Kidney epithelial cell (primary cell): Measurements from ENCODE around the gene PUM1. TPM values are rescaled to one million over a fixed set of nuclear protein-coding genes. Genes with fewer than 3 reads are reported as not detected.
"Not testable (repeated sequence)": the region's sequence is repeated elsewhere in the genome, so short reads cannot be mapped to it uniquely, and the experiment has no call there.

Experiments used
- DNase-seq: peaks from one replicate; pipeline ENCODE4 v3.0.0-alpha.2; 2010; ENCODE audit warnings: low read depth
- H3K27me3 ChIP-seq: 2 replicates; pipeline ENCODE4 v1.6.0; 2011; ENCODE audit warnings: low read length; ENCODE audit not compliant: control insufficient read depth, insufficient read depth
- H3K36me3 ChIP-seq: 2 replicates; pipeline ENCODE4 v1.5.1; 2011; ENCODE audit warnings: low read length; ENCODE audit not compliant: control insufficient read depth, insufficient read depth
- H3K4me3 ChIP-seq: 2 replicates; pipeline ENCODE4 v1.5.1; 2011; ENCODE audit warnings: low read depth, mild to moderate bottlenecking, control low read depth, low read length
- total RNA-seq: library from RNA; depleted of rRNA; stranded (reverse); fragments of >200 nt; gene quantifications from 2 replicates; pipeline ENCODE4 v1.2.3, GENCODE V29; 2015
- TF ChIP-seq, protein P1 (sequence below): IDR thresholded peaks from 2 replicates; pipeline ENCODE4 v1.5.1; 2011; ENCODE audit warnings: mild to moderate bottlenecking, moderate library complexity, low read length, control low read depth, inconsistent platforms; ENCODE audit not compliant: insufficient read depth, poor library complexity, severe bottlenecking

The PUM1 gene
- total RNA-seq, 1 donor from 2014 or later = 78.1 TPM

DNA sequence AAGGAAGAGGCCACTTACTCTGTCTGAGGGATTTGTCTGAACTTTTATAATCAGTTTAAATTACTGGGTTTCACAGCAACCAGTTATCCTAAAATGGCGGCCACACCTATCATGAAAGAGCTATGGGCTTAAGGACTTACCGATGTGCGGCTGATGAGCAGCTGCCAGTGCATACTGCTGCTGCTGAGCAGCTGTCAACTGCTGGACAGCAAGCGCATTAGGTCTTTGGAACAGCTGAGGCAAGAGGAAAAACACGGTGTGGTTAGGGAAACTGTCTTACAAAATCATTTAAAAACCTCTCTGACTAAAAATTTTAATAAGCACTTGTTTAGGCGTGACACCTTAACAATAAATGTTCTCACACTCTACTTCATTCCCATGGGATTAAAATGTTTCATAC lies 84.3 kb downstream of the PUM1 start:
- H3K4me3 ChIP-seq = no peak overlapping the region
- no peak for DNase-seq
- H3K36me3 ChIP-seq = peaks cover 3% of the 10 kb centered on the region
- TF ChIP-seq, protein P1, sequence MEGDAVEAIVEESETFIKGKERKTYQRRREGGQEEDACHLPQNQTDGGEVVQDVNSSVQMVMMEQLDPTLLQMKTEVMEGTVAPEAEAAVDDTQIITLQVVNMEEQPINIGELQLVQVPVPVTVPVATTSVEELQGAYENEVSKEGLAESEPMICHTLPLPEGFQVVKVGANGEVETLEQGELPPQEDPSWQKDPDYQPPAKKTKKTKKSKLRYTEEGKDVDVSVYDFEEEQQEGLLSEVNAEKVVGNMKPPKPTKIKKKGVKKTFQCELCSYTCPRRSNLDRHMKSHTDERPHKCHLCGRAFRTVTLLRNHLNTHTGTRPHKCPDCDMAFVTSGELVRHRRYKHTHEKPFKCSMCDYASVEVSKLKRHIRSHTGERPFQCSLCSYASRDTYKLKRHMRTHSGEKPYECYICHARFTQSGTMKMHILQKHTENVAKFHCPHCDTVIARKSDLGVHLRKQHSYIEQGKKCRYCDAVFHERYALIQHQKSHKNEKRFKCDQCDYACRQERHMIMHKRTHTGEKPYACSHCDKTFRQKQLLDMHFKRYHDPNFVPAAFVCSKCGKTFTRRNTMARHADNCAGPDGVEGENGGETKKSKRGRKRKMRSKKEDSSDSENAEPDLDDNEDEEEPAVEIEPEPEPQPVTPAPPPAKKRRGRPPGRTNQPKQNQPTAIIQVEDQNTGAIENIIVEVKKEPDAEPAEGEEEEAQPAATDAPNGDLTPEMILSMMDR = no peak
- no peaks in the 10 kb centered on the region for H3K27me3 ChIP-seq

DNA sequence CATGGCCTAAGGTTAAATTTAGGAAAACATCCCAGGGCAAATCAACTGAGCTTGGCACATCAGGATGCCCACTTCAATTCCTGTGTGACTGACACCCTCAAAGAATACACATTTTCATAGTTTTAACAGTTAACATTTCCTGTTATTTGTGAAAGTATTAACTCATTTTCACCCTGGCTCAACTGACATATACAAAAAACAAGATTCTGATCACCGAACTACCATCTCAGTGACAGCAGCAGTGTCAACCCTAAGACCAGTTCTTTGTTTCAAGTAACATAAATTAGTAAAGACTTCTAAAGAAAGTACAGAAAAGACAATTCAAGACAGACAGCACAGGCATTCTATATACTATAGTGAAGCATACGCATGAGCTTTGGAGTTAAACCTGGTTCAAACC lies 88.0 kb downstream of the PUM1 start:
- TF ChIP-seq, protein P1 = no peak
- Histone ChIP-seq H3K27me3 (no peaks in the 10 kb centered on the region), H3K4me3 (no peak overlapping the region), H3K36me3 (peaks cover 3% of the 10 kb centered on the region)
- DNase-seq = no peak

DNA sequence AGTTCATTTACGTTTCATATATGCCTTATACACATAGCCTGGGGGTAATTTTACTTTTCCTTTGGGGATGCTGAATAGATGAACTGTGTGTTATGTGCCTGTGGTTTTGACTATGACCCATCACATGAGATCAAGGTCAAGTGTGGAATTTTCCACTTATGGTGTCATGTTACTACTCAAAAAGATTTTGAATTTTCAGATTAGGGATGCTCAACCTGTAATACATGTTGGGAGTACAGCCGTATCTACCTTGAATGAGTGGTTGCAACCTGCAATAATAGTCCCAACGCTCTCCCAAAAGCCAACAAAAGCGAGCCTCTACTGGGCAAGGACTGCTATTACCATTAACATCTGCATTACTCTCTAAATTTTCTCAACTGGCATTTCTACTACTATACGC lies 88.4 kb downstream of the PUM1 start:
- TF ChIP-seq, protein P1 = peak; percentile 21
- Histone ChIP-seq H3K36me3 (peaks cover 3% of the 10 kb centered on the region), H3K27me3 (no peaks in the 10 kb centered on the region), H3K4me3 (no peak overlapping the region)
- DNase-seq = no peak

DNA sequence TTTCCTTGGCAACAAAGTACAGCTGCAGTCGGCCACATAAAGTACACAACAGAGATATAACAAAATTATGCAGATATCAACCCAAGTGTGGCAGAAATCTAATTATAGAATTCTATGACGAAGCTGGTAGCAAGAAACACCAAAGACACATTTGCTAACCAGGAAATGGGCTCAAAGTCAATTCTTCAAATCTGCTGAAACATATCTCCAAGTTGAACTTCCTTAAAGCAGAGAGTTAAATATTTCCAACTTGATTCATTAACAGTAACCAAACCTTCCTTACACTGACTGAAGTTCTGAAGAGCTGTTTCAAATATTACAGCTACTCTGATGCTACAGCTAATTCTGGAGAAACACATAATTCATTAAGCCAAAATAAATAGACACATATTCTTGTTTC lies 89.4 kb downstream of the PUM1 start:
- no peak overlapping the region for H3K4me3 ChIP-seq

DNA sequence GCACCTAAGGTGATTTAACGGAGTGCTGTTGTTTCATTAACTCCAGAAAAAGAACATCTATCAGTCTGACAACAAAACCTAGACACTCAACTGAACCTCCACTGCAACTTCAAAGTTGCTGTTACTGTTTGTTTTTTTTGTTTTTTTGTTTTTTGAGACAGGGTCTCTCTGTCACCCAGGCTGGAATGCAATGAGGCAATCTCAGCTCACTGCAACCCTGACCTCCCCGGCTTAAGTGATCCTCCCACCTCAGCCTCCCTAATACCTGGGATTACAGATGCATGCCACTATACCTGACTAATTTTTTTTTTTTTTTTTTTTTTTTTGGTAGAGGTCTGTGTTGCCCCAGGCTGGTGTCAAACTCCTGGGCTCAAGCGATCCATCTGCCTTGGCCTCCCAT lies 90.3 kb downstream of the PUM1 start:
- Histone ChIP-seq H3K36me3 (peaks cover 3% of the 10 kb centered on the region), H3K4me3 (no peak overlapping the region), H3K27me3 (no peaks in the 10 kb centered on the region)
- no peak for DNase-seq
- TF ChIP-seq, protein P1 = no peak

More for the DNA sequence above, 89.4 kb downstream of the PUM1 start:
- Histone ChIP-seq H3K36me3 (peaks cover 3% of the 10 kb centered on the region), H3K27me3 (no peaks in the 10 kb centered on the region)
- DNase-seq = no peak
- TF ChIP-seq, protein P1 = no peak

DNA sequence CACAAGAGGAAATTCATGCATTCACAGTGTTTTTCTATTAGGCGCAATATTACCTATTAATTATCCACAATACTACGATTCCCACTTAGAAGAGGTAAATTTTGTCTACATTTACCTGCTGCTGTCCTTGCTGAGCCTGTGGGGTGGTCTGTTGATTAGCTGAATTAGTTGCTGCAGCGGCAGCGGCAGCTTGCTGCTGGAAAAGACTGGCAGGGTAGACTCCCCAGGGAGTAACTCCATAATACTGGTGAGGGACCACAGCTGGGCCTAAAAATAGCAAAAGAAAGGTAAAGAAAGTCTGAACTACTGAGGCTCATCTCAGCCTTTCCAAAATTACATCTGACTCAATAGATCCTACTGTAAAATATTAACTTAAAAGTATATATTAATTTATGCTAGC lies 91.0 kb downstream of the PUM1 start:
- TF ChIP-seq, protein P1 = no peak
- no peaks in the 10 kb centered on the region for H3K27me3 ChIP-seq
- peaks cover 3% of the 10 kb centered on the region for H3K36me3 ChIP-seq
- no peak overlapping the region for H3K4me3 ChIP-seq
- no peak for DNase-seq

DNA sequence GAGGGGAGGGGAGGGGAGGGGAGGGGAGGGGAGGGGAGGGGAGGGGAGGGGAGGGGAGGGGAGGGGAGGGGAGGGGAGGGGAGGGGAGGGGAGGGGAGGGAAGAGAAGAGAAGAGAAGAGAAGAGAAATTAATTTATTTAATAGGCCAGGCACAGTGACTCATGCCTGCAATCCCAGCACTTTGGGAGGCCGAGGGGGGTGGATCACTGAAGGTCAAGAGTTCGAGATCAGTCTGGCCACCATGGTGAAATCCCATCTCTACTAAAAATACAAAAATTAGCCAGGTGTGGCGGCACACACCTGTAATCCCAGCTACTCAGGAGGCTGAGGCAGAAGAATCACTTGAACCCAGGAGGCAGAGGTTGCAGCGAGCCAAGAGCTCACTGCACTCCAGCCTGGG lies 93.2 kb downstream of the PUM1 start:
- DNase-seq, H3K27me3 ChIP-seq, H3K36me3 ChIP-seq, H3K4me3 ChIP-seq: not testable (repeated sequence)
